Left colon (tissue), 2 donors: ENCODE measurements around the gene MTCH1. TPM values are rescaled to one million over a fixed set of nuclear protein-coding genes. Genes with fewer than 3 reads are reported as not detected.

Experiments
- ATAC-seq: fragments of 200-7000 bp; cut with Tn5 transposase; one replicate; pipeline ENCODE4 v1.9.1; 2020; ENCODE audit warnings: mild to moderate bottlenecking, moderate library complexity
- DNase-seq, 2 donors: peaks; one replicate each; pipeline ENCODE4 v3.0.0-alpha.2; 2020
- intact Hi-C, 2 donors: fragments of 100-400 bp; cut with DNase I in 1 of 2; cut with micrococcal nuclease in 1 of 2; formaldehyde crosslinking; loops; one replicate each; pipeline versions ENCODE4 v1.11.2 to v1.14.0; 2022; cut with DNase I, micrococcal nuclease
- total RNA-seq, 2 donors: library from RNA; stranded (reverse); fragmentation: NEBNext Ultra II Directional; extraction: Animal tissue kit (Norgen Biotek cat#: 25700); gene quantifications; one replicate each; pipeline ENCODE4 v1.2.1, GENCODE V29; 2021
- donor health status: DM: no; HTN: no; CAD: no.
- donor health status: DM: yes; HTN: yes; CAD: no.

Gene MTCH1
- total RNA-seq, 2 donors from 2014 or later, result 142 to 149 TPM

- intact Hi-C loops, result no loop called here
- no peak for ATAC-seq
- DNase-seq, result no peak
Measured at GRCh38 chr6:36920546-36920945, 65.5 kb downstream of the MTCH1 start.

GRCh38 chr6:36920049-36920448 is 65.9 kb downstream of the MTCH1 start:
- ATAC-seq (peak; percentile 64), DNase-seq (no peak)
- intact Hi-C loops, result no loop called here

Other genes starting within 250 kb of the MTCH1 start
- 1 to 10 TPM; 3.8 to 7.8 TPM for gene CPNE5, start 146.8 kb downstream of the MTCH1 start, total RNA-seq
- 10 to 100 TPM; 10.1 to 12.6 TPM for gene PPIL1, start 111.4 kb downstream of the MTCH1 start, total RNA-seq
- 10 to 100 TPM; 53.9 to 59.3 TPM for gene C6orf89, start 100.2 kb downstream of the MTCH1 start, total RNA-seq
- gene PI16, start 31.5 kb downstream of the MTCH1 start, total RNA-seq, result 1 to 10 TPM; 2.0 to 4.0 TPM
- gene FGD2, start 19.5 kb upstream of the MTCH1 start, total RNA-seq, result 10 to 100 TPM in 1 of 2 donors, 1 to 10 TPM in 1; 5.1 to 13.5 TPM
- gene PIM1, start 184.0 kb upstream of the MTCH1 start, total RNA-seq, result 10 to 100 TPM; 27.1 to 37.0 TPM